Tibial artery (tissue), 4 donors: ENCODE measurements around the gene SRSF11.

ENCODE experiments used
- DNase-seq, 2 donors: peaks; one replicate each; pipeline ENCODE4 v3.0.0-alpha.2; 2019
- H3K27ac ChIP-seq, 2 donors: fragments of 200-600 bp; sonication (generic) in 1 of 2; 1 replicate in 1 of 2; 2 replicates in 1 of 2; pipeline ENCODE4 v1.5.1; 2018 to 2019; ENCODE audit warnings: mild to moderate bottlenecking in 1 of 2
- H3K27me3 ChIP-seq, 2 donors: fragments of 200-600 bp; sonication (generic) in 1 of 2; one replicate each; pipeline versions ENCODE4 v1.5.1 to v1.6.0; 2016 to 2019
- H3K36me3 ChIP-seq, 3 donors: fragments of 200-600 bp; sonication (generic) in 2 of 3; one replicate each; pipeline ENCODE4 v1.5.1; 2016 to 2019; ENCODE audit warnings: mild to moderate bottlenecking in 2 of 3
- H3K4me1 ChIP-seq, 4 donors: fragments of 200-600 bp; sonication (generic) in 2 of 4; 1 replicate in 3 of 4; 2 replicates in 1 of 4; pipeline ENCODE4 v1.5.1; 2016 to 2019
- H3K4me3 ChIP-seq, 2 donors: fragments of 200-600 bp; sonication (generic) in 1 of 2; 1 replicate in 1 of 2; 2 replicates in 1 of 2; pipeline ENCODE4 v1.5.1; 2018 to 2019; ENCODE audit warnings: mild to moderate bottlenecking in 2 of 2
- H3K9me3 ChIP-seq, 3 donors: fragments of 200-600 bp; sonication (generic) in 1 of 3; one replicate each; pipeline ENCODE4 v1.5.1; 2016 to 2019
- intact Hi-C: fragments of 100-400 bp; cut with DNase I; formaldehyde crosslinking; loops from one replicate; pipeline ENCODE4 v1.15.0; 2023; ENCODE audit warnings: low total_unique reads
- TF ChIP-seq, protein P1 (sequence below), 2 experiments: fragments of 200-600 bp in 1 of 2; fragments of 450-650 bp in 1 of 2; IDR thresholded peaks; one replicate each; pipeline ENCODE4 v1.5.1; 2017 to 2019; ENCODE audit warnings: antibody characterized with exemption in 2 of 2, mild to moderate bottlenecking in 1 of 2, moderate library complexity in 1 of 2

The SRSF11 gene

GRCh38 chr1:70194601-70195000, 26.6 kb upstream of the SRSF11 start:
- no peaks in the 10 kb centered on the region for H3K27me3 ChIP-seq
- intact Hi-C loops: no loop called here
- H3K36me3 ChIP-seq: no peaks in the 10 kb centered on the region
- DNase-seq: no peak
- no peaks in the 10 kb centered on the region for H3K4me1 ChIP-seq
- H3K27ac ChIP-seq: no peak overlapping the region
- no peaks in the 10 kb centered on the region for H3K9me3 ChIP-seq
- no peak overlapping the region for H3K4me3 ChIP-seq
- TF ChIP-seq, protein P1, sequence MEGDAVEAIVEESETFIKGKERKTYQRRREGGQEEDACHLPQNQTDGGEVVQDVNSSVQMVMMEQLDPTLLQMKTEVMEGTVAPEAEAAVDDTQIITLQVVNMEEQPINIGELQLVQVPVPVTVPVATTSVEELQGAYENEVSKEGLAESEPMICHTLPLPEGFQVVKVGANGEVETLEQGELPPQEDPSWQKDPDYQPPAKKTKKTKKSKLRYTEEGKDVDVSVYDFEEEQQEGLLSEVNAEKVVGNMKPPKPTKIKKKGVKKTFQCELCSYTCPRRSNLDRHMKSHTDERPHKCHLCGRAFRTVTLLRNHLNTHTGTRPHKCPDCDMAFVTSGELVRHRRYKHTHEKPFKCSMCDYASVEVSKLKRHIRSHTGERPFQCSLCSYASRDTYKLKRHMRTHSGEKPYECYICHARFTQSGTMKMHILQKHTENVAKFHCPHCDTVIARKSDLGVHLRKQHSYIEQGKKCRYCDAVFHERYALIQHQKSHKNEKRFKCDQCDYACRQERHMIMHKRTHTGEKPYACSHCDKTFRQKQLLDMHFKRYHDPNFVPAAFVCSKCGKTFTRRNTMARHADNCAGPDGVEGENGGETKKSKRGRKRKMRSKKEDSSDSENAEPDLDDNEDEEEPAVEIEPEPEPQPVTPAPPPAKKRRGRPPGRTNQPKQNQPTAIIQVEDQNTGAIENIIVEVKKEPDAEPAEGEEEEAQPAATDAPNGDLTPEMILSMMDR (IDR thresholded peaks at IDR 0.05): no peak

DNA sequence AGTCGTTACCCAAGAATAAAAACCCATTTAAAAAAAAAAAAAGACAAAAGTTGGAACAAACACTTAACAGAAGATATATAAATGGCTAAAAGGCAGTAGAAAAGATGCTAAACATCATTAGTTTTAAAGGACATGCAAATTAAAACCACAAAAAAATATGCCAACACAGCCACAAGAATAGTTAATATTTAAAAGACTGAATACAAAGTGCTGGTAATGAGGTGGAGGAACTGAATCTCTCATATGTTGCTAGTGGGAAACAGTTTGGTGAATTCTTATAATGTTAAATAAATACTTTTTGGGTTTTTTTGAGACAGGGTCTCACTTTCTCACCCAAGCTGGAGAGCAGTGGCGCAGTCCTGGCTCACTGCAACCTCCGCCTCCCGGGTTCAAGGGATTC, 25.8 kb upstream of the SRSF11 start:
- H3K27ac ChIP-seq: no peak overlapping the region
- intact Hi-C loops: no loop called here
- TF ChIP-seq, protein P1 (IDR thresholded peaks at IDR 0.05): no peak
- no peaks in the 10 kb centered on the region for H3K9me3 ChIP-seq
- H3K27me3 ChIP-seq: no peaks in the 10 kb centered on the region
- no peaks in the 10 kb centered on the region for H3K4me1 ChIP-seq
- no peaks in the 10 kb centered on the region for H3K36me3 ChIP-seq
- DNase-seq: no peak
- no peak overlapping the region for H3K4me3 ChIP-seq

DNA sequence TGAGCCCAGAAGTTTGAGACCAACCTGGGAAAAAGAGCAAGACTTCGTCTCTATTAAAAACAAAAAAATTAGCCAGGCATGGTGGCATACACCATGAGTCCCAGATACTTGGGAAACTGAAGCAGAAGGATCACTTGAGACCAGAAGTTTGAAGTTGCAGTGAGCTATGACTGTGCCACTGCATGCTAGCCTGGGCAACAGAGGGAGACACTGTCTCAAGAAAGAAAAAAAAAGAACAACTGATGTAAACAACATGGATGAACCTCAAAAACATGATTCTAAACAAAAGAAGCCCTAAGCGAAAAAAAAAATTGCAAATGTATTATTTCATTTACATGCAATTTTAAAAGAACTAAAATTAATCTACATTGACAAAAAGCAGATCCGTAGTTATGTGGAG, 24.8 kb upstream of the SRSF11 start:
- no peaks in the 10 kb centered on the region for H3K27me3 ChIP-seq
- DNase-seq: no peak
- no peaks in the 10 kb centered on the region for H3K36me3 ChIP-seq
- H3K27ac ChIP-seq: no peak overlapping the region
- no peak overlapping the region for H3K4me3 ChIP-seq
- TF ChIP-seq, protein P1 (IDR thresholded peaks at IDR 0.05): no peak
- no peaks in the 10 kb centered on the region for H3K4me1 ChIP-seq
- H3K9me3 ChIP-seq: no peaks in the 10 kb centered on the region
- intact Hi-C loops: no loop called here

- peaks cover 0 to 19% (median 4%) of the 10 kb centered on the region in 4 donors for H3K4me1 ChIP-seq
- no peaks in the 10 kb centered on the region for H3K27me3 ChIP-seq
- intact Hi-C loops: loop anchor here (10.0 kb wide), 1 partner anchor 155 kb away; the partner anchor contains the start of gene ANKRD13C
- no peak overlapping the region for H3K27ac ChIP-seq
- H3K4me3 ChIP-seq: no peak overlapping the region
- no peaks in the 10 kb centered on the region for H3K9me3 ChIP-seq
- DNase-seq: no peak
- TF ChIP-seq, protein P1 (IDR thresholded peaks at IDR 0.05): no peak
- H3K36me3 ChIP-seq: no peaks in the 10 kb centered on the region
Observed at GRCh38 chr1:70200065-70200464, 21.1 kb upstream of the SRSF11 start.

DNA sequence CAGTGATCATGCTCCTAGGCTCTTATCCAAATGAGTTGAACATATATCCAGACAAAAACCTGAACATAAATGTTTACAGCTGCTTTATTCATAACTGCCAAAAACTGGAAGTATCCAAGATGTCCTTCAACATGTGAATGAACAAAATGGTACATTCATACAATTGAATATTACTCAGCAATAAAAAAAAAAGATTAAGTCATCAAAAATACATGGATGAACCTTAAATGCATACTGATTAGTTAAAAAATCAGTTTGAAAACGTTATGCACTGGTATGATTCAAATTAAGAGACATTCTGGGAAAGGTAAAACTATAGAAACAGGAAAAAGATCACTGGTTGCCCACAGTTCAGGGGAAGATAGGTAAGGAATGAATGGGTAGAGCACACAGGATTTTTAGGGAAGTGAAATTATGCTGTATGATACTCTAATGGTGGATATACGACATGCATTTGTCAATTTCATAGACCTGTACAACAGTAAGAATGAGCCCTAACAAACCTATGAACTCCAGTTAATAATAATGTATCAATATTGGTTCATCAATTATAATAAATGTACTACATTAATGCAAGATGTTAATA, 18.9 kb upstream of the SRSF11 start:
- DNase-seq: no peak
- no peak overlapping the region for H3K4me3 ChIP-seq
- H3K27ac ChIP-seq: no peak overlapping the region
- H3K4me1 ChIP-seq: peaks cover 0 to 30% (median 12%) of the 10 kb centered on the region in 4 donors
- intact Hi-C loops: loop anchor here (10.0 kb wide), 1 partner anchor 153 kb away; the partner anchor contains the start of gene ANKRD13C
- H3K36me3 ChIP-seq: no peaks in the 10 kb centered on the region
- H3K9me3 ChIP-seq: no peaks in the 10 kb centered on the region
- H3K27me3 ChIP-seq: no peaks in the 10 kb centered on the region
- TF ChIP-seq, protein P1 (IDR thresholded peaks at IDR 0.05): no peak
